Adipocyte (in vitro differentiated cells): ENCODE data around the gene SIRT7.
A peak's percentile ranks its signal among the peaks of the same experiment; 100 is the strongest.

ENCODE experiments used
- DNase-seq: peaks from one replicate; pipeline ENCODE4 v3.0.0-alpha.2; 2015; ENCODE audit warnings: low read depth
- H3K27me3 ChIP-seq: replicated peaks from 2 replicates; pipeline ENCODE4 v1.7.0; 2013; ENCODE audit warnings: mild to moderate bottlenecking, low read length, moderate library complexity; ENCODE audit not compliant: control insufficient read depth, insufficient read depth
- H3K36me3 ChIP-seq: 2 replicates; pipeline ENCODE4 v1.7.0; 2013; ENCODE audit warnings: low read length, mild to moderate bottlenecking, moderate library complexity; ENCODE audit not compliant: control insufficient read depth, insufficient read depth, severe bottlenecking
- H3K4me1 ChIP-seq: 2 replicates; pipeline ENCODE4 v1.7.0; 2013; ENCODE audit warnings: mild to moderate bottlenecking, low read length, moderate library complexity; ENCODE audit not compliant: control insufficient read depth, insufficient read depth
- H3K4me3 ChIP-seq: 2 replicates; pipeline ENCODE4 v1.7.0; 2013; ENCODE audit warnings: mild to moderate bottlenecking, low read length, moderate library complexity
- H3K9ac ChIP-seq: 2 replicates; pipeline ENCODE4 v1.7.0; 2013; ENCODE audit warnings: mild to moderate bottlenecking, low read length, moderate library complexity
- H3K9me3 ChIP-seq: 2 replicates; pipeline ENCODE4 v1.7.0; 2013; ENCODE audit warnings: mild to moderate bottlenecking, low read length, moderate library complexity; ENCODE audit not compliant: control insufficient read depth

Gene SIRT7

DNA sequence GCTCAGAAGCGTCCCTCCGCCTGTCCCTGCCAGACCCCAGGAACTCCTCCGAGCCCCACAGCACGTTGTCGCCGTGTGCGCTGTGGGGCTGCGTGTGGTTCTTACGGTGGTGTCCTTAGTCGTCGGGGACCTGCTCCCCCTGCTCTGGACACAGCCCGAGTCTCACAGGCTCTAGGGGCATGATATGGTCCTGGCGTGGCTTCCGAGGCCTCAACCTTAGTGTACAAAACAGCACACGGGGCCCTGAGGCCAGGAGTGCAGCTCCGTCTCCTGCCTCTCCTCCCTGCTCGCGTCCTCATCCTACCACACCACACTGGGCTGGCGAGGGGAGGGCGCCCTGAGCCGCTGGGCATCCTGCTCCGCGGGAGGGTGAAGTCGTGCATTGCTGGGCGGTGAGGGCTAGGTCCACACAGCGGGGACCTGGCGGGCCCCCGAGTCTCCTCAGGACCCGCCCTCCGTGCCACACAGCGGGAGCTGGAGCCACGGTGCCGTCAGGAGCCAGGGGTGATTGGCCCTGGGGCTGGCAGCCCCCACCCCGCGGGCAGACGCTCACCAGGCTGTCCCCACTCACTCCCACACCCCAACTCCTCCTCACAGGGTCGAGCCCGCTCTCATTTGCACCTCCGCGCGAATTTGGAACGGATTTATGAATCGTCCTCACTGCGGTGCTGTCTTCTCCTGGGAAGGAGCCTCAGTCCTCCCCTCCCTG is 10.7 kb upstream of the SIRT7 start:
- Histone ChIP-seq H3K9ac (peak overlapping the region; percentile 77), H3K36me3 (no peaks in the 10 kb centered on the region), H3K4me3 (peak overlapping the region; percentile 78), H3K9me3 (no peaks in the 10 kb centered on the region), H3K27me3 (no peaks in the 10 kb centered on the region), H3K4me1 (peaks cover 21% of the 10 kb centered on the region)
- peak; percentile 46 for DNase-seq

DNA sequence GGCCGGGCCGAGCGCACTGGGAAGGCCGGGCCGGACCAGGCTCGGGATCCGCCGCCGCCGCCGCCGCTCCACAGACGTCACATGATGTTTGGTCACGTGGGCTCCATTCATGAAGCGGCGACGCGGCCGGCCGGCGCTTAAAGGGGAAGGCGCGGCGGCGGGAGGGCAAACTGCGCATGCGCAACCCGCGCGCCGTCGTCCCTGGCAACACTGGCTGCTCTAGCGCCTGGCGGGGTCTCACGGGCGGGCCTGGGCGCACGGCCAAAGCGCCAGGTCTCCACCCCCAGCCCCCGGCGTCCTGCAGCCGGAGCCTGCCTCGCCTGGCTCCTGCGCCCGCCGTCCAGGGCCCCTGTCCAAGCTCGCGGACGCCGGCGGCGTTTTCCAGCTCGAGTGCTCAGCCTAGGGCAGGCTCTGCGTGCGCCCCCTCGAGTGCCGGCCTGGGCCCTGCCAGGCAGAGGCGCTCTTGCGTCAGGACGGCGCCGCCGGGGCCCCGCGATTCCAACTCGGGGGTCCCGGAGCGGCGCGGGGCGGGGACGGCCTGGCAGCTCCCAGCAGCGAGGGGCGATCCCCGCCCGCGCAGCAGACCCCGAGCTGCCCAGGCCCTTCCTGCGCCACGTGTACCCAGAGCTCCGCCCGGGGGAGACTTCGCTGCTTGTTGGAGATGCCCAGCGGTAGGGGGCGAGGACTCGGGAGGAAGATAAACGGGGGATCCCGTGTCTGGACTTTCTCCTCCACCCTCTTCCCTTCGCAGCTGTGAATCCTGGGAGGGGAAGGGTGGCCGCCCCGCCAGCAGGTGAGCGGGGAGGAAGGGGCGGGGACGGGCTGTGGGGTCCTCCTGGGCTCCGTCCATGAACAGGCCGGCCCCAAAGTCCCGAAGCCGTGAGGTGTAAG is 9.9 kb upstream of the SIRT7 start, which contains the start of gene MAFG:
MAFG (minus strand) TSS at position 83 of the 891 bp plus-strand sequence. CDS start 4,550 bp downstream, outside the sequence.
- Histone ChIP-seq H3K9ac (peak within 1 kb of the TSS; percentile 87), H3K4me1 (peaks cover 27% of the 10 kb centered on the region), H3K36me3 (no peaks in the 10 kb centered on the region), H3K4me3 (peak within 1 kb of the TSS; percentile 85), H3K9me3 (no peaks in the 10 kb centered on the region), H3K27me3 (no peaks in the 10 kb centered on the region)
- DNase-seq, result peak; percentile 98

DNA sequence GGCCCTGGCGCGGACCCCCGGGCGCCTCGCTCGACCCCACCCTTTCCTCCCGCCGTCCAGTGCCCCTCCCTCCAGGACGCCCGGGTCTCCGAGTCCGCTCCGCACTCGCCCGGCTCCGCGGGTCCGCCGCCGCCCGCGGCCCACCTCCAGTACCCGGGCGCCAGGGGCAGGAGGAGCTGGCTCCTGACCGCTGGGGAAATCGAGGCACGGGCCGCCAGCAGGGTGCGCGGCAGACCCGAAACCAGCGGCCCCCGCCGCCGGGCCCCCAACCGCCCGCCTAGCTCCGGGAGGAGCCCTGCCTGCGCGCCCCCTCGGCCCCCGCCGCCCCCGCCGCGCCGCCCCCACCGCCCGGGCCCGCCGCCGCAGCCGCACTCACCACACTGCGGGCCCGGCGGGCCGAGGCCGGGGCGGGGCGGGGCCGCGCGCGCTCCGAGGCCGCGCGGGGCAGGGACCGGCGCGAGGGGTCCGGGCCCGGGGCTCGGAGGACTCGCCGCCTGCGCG is 9.2 kb upstream of the SIRT7 start:
- peak overlapping the region; percentile 87 for H3K9ac ChIP-seq
- H3K4me1 ChIP-seq, result peaks cover 30% of the 10 kb centered on the region
- no peaks in the 10 kb centered on the region for H3K27me3 ChIP-seq
- H3K36me3 ChIP-seq, result peaks cover 5% of the 10 kb centered on the region
- no peaks in the 10 kb centered on the region for H3K9me3 ChIP-seq
- H3K4me3 ChIP-seq, result peak overlapping the region; percentile 85
- no peak for DNase-seq

DNA sequence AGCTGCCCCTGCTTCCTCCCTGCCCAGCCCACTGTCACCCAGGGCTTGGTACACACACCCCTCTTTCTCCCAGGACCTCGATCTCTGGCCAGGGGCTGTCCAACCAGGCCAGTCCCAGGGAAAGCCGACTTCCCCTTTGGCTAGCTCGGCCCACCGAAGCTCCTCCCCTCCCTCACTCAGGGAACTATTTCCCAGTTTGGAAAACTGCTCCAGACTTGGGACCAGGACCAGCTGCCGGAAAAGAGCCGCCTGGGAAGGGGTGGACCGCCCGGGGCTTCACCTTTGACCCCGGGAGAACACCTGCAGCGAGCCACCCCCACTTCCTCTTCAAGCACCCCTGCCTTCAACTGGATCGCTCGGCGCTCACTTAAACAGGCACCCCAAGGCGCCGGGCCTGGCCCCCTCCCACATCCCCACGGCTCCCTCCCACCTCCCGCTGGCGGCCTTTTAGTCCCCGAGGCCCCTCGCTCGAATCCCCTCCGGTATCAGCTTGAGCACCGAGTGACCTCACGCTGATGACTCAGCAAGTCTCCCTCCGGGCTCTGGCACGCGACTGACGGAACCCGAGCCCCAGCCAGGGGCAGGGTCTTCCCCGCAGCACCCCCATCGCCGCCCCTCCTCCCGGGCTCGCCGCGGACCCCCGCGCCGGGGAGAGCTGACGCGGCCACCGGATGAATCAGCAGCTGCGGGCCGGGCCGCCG is 8.6 kb upstream of the SIRT7 start:
- no peaks in the 10 kb centered on the region for H3K9me3 ChIP-seq
- H3K4me1 ChIP-seq, result peaks cover 33% of the 10 kb centered on the region
- H3K36me3 ChIP-seq, result peaks cover 9% of the 10 kb centered on the region
- peak; percentile 91 for DNase-seq
- H3K27me3 ChIP-seq, result no peaks in the 10 kb centered on the region
- H3K9ac ChIP-seq, result peak overlapping the region; percentile 87
- H3K4me3 ChIP-seq, result peak overlapping the region; percentile 85

DNA sequence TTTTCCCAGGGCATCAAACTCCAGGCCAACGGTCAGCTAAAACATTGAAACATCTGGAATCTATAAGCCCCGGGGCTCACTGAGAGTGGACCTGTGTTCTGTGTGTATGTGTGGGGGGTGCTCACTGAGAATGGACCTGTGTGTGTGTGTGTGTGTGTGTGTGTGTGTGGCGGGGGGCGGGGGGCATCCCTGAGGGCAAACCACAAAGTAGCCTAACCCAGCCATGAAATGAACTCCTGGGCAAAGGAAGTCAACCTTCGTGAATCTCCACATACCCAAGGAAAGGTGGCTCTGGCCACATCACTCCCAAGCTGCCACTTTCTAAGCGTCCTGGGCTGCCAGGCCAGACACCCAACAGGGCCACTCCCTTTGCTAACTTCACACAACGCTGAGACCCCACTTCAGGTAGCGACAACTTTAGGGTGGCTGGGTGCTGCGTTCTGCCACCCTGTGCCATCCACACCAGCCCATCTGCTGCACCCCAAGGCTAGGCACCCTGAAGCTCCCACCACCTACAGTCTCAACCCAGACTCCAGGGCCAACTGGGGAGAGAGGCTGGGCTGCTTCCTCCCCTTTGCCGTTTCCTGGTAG is 8.0 kb upstream of the SIRT7 start:
- H3K9me3 ChIP-seq, result no peaks in the 10 kb centered on the region
- peaks cover 9% of the 10 kb centered on the region for H3K36me3 ChIP-seq
- H3K4me1 ChIP-seq, result peaks cover 36% of the 10 kb centered on the region
- no peak for DNase-seq
- H3K4me3 ChIP-seq, result peak overlapping the region; percentile 85
- H3K9ac ChIP-seq, result peak overlapping the region; percentile 87
- no peaks in the 10 kb centered on the region for H3K27me3 ChIP-seq

DNA sequence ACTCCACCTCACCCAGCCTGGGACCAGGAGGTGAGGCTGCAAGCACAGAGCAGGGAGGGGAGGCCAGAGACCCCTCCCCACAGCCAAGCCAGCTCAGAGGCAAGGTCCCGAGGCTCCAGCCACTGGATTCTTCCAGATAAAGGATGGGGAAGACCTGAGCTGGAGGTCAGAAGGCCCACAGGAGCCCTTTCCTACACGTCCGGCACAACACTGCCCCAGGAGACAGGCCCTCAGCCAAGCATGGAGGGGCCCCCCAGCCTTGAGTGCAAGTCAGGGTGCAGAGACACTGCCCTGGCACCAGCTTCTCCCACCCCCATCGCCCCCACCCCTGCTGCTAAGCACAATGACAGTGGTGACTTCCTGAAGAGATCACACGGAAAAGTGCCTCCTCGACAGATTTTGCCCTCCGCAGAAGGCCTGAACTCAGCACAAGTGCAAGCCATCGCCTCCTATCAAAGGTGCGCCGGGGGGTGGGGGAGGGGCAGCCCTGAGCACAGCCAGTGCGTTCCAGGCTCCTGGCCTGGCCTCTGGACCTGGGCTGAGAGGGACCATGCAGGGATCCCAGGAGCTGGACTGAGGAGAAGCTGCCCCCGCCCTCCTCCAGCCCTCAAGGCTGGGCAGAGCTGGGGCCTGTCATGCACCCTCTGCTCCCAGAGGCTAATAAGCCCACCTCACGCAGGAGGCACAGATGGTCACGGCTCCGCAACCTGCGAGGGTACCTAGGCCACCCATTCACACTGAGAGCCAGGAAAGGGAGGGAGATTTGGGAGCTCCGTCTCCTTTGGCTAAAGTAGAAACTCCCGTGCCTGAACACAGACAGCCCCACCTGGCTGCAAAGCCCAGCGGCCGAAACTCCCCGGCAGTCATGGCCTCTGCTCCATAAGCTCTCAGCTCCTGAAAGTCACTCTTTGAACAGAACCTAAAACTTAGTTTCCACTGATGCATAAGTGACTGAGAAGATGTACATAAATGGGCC is 6.9 kb upstream of the SIRT7 start:
- no peaks in the 10 kb centered on the region for H3K27me3 ChIP-seq
- H3K4me3 ChIP-seq, result no peak overlapping the region
- H3K9me3 ChIP-seq, result no peaks in the 10 kb centered on the region
- peaks cover 37% of the 10 kb centered on the region for H3K4me1 ChIP-seq
- no peak for DNase-seq
- H3K9ac ChIP-seq, result peak overlapping the region; percentile 79
- peaks cover 14% of the 10 kb centered on the region for H3K36me3 ChIP-seq

DNA sequence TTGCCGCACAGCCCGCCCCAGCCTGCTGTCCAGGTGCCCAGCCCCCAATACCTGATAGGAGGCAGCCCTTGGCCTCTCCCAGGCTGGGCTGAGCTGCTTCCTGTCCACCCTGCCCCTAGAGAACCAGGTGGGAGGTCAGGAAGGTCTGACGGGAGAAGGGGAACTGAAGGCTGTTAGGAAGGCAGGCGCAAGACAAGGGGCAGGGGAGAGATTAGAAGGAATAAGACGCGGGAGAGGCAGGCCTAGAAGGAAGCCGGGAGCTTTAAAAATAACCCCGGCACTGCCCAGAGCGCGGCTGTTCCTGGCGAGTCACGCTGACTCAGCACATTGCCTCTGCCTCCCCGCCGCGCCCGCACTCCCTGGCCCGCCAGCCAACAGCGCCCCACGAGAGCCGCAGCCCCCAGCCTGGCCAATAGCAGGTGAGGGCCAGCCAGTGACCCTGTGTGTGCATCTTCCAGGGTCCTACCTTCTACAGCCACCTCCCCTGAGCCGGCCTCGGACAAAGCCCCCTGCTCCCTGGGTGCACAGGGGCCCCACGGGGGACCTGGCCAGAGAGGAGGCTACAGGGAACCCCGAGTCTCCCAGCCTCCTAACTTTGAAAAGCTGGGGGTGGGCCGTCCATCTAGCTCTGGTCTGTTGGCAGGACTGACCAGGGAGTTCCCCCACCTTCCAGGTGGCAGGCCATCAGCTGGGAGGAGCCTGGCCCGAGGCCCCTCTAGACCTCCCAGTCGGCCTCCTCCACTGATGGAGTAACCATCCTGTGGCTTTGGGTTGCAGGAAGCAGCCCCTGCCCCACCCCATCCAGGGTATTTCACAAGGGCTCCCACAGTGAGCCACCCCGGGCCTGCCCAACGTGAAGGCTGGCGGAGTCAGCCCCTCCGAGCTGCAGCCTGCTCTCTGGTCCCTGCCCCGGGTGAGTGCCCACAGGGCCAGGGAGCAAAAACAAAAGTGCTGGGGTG is 5.6 kb upstream of the SIRT7 start:
- Histone ChIP-seq H3K9ac (peak overlapping the region; percentile 79), H3K4me1 (peaks cover 37% of the 10 kb centered on the region), H3K36me3 (peaks cover 14% of the 10 kb centered on the region), H3K27me3 (no peaks in the 10 kb centered on the region), H3K9me3 (no peaks in the 10 kb centered on the region), H3K4me3 (peak overlapping the region; percentile 76)
- DNase-seq, result peak; percentile 86

DNA sequence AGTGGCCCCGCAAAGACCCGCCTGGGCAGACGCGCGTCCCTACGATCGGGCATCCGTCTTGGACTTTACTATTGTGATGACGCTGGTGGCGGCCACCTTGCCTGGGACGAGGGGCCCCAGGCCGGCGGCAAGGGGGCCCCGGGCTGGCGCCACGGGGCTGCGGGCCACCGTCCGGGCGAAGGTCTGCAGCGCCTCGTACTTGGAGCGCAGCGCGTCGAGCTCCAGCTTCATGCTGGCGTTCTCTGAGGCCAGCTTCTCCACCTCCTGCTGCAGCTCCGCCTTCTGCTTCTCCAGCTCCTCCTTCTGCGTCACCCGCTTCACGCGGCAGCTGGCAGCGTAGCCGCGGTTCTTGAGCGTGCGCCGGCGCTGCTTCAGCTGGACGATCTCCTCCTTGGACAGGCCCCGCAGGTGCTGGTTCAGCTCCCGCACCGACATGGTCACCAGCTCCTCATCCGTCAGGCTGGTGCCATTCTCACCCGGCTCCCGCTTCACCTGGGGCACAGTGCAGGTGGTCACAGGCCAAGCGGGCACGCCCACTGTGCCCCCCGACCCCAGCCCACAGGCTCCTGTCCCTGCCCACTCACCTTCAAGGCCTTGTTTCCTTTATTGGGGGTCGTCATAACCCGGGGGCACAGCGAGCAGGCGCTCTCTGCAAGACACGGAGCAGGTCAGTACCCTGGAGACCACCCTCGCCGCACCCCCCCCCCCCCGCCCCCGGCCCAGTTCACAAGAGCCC is 4.8 kb upstream of the SIRT7 start:
- H3K4me1 ChIP-seq, result peaks cover 37% of the 10 kb centered on the region
- no peak for DNase-seq
- H3K9ac ChIP-seq, result no peak overlapping the region
- peak overlapping the region; percentile 76 for H3K4me3 ChIP-seq
- no peaks in the 10 kb centered on the region for H3K9me3 ChIP-seq
- no peaks in the 10 kb centered on the region for H3K27me3 ChIP-seq
- peaks cover 14% of the 10 kb centered on the region for H3K36me3 ChIP-seq

DNA sequence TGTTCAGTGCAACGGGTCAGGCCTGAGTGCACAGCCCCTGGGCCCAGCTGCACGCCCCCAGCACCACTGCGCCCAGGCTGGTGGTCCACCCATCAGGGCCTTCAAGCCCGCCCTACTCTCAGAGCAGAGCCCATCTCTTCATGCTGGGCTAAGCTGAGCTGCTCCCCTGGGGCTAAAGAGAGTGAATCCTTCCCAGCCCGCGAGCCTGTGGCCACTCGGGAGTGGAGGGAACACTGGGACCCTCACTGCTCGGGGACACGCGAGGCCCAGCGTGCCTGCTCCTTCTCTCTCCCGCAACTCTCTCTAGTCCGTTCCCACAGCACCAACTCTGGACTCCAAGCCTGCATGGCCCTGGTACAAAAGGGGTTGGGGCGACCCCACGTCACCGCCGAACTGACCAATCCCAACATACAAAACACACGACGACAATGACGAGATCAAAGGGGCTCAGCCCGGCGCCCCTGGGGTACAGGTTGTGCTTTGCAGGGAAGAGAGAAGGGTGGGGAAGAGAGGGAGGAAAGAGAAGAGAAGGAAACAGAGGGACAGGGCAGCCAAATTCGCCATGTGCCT is 4.1 kb upstream of the SIRT7 start:
- peaks cover 39% of the 10 kb centered on the region for H3K4me1 ChIP-seq
- no peaks in the 10 kb centered on the region for H3K27me3 ChIP-seq
- H3K36me3 ChIP-seq, result peaks cover 14% of the 10 kb centered on the region
- no peak for DNase-seq
- H3K9ac ChIP-seq, result no peak overlapping the region
- H3K9me3 ChIP-seq, result no peaks in the 10 kb centered on the region
- no peak overlapping the region for H3K4me3 ChIP-seq
